Subcutaneous adipose tissue (tissue), 4 donors: ENCODE measurements around the gene PSMA3. TPM values are rescaled to one million over a fixed set of nuclear protein-coding genes. Genes with fewer than 3 reads are reported as not detected.

Source experiments
- total RNA-seq, 4 donors: library from RNA; depleted of rRNA; stranded (reverse); fragments of >200 nt; gene quantifications; one replicate each; pipeline ENCODE4 v1.1.0, GENCODE V29; 2016
- TF ChIP-seq, protein P1 (sequence below): fragments of 450-650 bp; IDR thresholded peaks from one replicate; pipeline ENCODE4 v1.5.1; 2016; ENCODE audit warnings: low read depth, mild to moderate bottlenecking, control low read depth, antibody characterized with exemption, moderate library complexity

Gene PSMA3
- total RNA-seq, 4 donors from 2014 or later = 92.3 to 212 (median 95.7) TPM

DNA sequence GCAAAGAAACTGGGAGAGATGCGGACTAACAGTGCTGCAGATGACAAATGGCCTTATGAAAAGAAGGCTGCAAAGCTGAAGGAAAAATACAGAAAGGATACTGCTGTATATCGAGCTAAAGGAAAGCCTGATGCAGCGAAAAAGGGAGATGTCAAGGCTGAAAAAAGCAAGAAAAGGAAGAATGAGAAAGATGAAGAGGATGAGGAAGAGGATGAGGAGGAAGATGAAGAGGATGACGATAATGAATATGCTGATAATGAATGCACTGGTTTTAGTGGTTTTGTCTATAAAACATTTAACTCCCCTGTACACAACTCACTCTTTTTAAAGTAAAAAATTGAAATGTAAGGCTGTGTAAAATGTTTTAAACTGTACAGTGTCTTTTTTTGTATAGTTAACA lies 40.5 kb downstream of the PSMA3 start:
- TF ChIP-seq, protein P1, sequence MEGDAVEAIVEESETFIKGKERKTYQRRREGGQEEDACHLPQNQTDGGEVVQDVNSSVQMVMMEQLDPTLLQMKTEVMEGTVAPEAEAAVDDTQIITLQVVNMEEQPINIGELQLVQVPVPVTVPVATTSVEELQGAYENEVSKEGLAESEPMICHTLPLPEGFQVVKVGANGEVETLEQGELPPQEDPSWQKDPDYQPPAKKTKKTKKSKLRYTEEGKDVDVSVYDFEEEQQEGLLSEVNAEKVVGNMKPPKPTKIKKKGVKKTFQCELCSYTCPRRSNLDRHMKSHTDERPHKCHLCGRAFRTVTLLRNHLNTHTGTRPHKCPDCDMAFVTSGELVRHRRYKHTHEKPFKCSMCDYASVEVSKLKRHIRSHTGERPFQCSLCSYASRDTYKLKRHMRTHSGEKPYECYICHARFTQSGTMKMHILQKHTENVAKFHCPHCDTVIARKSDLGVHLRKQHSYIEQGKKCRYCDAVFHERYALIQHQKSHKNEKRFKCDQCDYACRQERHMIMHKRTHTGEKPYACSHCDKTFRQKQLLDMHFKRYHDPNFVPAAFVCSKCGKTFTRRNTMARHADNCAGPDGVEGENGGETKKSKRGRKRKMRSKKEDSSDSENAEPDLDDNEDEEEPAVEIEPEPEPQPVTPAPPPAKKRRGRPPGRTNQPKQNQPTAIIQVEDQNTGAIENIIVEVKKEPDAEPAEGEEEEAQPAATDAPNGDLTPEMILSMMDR = no peak

DNA sequence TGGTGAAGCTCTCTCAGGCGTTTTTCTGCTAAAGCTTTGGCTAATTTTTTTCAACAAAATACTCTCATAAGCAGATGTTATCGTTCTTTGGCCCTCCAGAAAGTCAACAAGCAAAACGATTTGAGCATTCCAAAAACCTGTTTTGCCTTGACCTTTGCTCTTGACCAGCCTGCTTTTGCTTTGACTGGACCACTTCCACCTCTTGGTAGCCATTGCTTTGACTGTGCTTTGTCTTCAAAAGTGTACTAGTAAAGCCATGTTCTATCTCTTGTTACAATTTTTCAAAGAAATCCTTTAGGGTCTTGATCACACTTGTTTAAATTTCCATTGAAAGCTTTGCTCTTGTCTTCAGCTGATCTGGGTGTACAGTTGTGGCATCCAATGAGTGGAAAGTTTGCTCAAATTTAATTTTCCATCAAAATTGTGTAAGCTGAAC lies 43.0 kb downstream of the PSMA3 start:
- TF ChIP-seq, protein P1 = no peak

DNA sequence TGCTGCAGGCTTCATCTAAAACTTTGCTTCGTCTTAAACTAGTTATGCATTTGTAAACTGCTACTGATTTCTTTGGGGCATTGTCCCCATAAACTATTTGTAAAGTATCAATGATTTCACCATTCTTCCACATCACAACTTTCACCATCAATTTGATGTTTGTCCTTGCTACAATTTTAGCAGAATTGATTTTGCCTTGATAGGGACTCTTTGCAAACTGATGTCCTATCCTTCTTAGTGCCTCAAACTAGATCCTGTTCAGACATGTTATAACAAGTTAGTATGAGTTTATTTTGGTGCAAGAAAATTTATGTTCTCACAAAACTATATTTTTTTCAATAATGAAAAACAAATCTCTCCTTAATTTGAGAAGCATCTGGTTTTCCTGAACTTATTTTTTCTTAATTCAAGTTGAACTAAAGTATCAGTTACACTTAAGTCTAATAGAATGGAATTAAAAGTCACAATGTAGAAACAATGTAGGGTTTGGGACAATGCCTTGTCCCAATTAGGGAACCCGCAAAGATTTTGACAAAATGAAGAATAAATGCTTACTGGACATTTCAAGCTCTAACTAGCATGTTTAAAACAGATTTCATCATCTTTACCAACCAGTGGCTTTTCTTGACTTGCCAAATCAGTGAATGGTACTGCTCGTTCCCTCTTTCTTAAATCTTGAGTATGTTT lies 43.6 kb downstream of the PSMA3 start:
- TF ChIP-seq, protein P1 = no peak

DNA sequence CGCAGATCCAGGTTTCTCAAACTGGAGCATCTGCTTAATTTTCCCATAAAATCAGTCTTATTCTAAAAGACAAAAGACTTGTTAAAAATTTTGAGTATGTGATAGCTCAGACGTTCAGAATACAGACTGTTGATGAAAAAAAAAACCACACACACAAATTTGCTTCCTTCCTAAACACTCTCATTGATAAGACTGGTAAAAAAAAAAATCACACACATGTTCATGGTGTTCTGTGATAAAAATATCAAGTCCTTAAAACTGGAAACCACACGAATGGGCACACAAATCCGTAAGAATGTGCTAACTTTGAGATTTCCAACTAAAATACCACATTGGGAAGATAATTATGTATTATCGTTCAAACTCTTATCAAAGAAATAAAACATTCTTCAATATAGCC lies 47.0 kb downstream of the PSMA3 start:
- TF ChIP-seq, protein P1 = no peak

DNA sequence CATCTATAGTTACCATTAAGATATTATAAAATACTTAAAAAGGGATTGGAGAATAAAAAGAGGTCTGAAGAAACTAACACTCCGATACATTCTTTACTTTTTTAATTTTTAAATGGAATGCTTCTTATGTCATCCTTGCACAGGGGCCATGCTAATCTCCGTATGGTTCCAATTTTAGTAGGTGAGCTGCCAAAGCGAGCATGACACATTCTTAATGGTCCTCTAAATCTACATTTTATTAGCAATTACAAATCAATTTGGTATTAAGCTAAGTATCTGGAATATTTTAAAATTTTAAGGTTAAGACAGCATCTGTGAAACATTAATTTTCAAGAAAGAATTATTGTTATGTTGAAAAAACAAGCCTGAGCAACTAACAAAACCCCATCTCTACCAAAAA lies 47.5 kb downstream of the PSMA3 start:
- TF ChIP-seq, protein P1 = no peak

DNA sequence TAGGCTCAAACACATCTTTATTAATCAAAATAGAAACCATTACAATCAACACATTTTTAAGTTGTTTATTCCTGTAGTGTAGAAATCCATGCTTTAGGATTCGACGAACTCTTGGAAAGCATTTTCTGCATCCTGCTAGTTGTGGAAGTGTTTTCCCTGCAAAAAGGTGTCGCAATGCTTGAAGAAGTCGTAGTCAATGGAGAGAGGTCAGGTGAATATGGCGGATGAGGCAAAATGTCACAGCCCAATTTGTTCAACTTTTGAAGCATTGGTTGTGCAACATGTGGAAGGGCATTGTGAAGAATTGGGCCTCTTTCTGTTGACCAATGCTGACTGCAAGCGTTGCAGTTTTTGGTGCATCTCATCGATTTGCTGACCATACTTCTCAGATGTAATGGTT lies 49.6 kb downstream of the PSMA3 start:
- TF ChIP-seq, protein P1 = no peak

DNA sequence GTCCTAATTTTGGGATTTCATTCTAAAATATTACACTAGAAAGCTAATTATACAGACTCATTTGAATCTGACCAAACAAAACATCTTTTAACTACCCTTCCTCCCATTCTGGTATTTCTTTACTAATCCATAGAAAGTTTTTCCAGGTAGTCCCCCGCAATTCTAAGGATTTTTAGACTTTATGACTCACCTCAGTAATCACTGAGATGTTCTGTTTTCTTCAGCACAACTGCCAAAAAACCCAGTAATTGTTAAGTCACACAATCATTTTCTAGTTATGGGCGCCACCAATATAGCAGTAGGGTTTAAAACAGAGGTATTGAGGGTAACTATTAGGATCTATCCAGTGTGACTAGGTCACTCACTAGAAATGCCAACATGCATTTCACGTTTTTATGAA lies 52.1 kb downstream of the PSMA3 start:
- TF ChIP-seq, protein P1 = no peak
